ENCODE results near the gene ACSS1. TPM values are rescaled to one million over a fixed set of nuclear protein-coding genes. Genes with fewer than 3 reads are reported as not detected.
A peak's percentile ranks its signal among the peaks of the same experiment; 100 is the strongest.

ACSS1 gene
- total and polyA plus RNA-seq, 8 donors = 7.0 to 135 (median 35.8) TPM

DNA sequence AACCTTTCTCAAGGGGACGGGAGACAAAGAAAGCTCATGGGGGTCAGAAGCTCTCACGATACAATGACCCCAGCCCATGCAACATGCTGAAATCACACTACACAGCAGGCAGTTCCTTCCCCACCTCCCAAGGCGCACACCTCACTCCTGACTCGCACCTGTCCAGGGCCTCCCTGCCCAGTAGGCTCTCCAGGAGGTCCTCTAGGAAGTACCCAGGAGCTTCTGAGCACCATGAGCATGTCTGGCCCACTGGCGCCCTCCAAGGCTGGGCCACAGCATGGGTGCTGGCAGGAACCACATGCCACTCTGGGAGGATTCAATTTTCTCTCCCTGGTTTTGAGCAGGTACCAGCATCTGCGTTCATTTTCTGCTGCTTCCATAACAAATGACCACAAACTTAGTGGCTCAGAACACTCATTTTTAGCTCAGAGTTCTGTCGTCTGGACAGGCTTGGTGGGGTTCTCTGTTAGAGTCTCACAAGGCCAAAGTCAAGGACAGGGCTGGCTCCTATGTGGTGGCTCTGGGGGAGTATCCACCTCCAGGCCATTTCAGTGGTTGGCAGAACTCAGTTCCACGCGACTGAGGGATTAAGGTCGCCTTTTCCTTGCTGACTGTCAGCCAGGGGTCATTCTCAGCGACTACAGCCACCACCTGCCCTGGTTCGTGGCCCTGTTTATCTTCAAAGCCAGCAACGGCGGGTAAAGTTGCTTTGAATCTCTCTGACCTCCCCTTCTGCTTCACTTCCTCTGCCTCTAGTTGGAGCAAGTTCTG, 32.7 kb downstream of the ACSS1 start:
- TF ChIP-seq, protein P1, sequence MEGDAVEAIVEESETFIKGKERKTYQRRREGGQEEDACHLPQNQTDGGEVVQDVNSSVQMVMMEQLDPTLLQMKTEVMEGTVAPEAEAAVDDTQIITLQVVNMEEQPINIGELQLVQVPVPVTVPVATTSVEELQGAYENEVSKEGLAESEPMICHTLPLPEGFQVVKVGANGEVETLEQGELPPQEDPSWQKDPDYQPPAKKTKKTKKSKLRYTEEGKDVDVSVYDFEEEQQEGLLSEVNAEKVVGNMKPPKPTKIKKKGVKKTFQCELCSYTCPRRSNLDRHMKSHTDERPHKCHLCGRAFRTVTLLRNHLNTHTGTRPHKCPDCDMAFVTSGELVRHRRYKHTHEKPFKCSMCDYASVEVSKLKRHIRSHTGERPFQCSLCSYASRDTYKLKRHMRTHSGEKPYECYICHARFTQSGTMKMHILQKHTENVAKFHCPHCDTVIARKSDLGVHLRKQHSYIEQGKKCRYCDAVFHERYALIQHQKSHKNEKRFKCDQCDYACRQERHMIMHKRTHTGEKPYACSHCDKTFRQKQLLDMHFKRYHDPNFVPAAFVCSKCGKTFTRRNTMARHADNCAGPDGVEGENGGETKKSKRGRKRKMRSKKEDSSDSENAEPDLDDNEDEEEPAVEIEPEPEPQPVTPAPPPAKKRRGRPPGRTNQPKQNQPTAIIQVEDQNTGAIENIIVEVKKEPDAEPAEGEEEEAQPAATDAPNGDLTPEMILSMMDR (IDR thresholded peaks at IDR 0.05) = no peak
- no peak for TF ChIP-seq EP300 (IDR thresholded peaks at IDR 0.05)
- no peak for TF ChIP-seq POLR2A (IDR thresholded peaks at IDR 0.05)
- Histone ChIP-seq H3K4me3 (no peak overlapping the region), H3K27ac (no peak overlapping the region), H3K27me3 (no peaks in the 10 kb centered on the region), H3K4me1 (peaks cover 10 to 48% (median 47%) of the 10 kb centered on the region in 4 donors), H3K9me3 (no peaks in the 10 kb centered on the region), H3K36me3 (peaks cover 0 to 64% (median 49%) of the 10 kb centered on the region in 4 donors)
- 71 to 91% (median 74%) methylated on average over 6 to 14 of the region's 14 CpGs for WGBS, 5 donors
- intact Hi-C loops (cut with DNase I; ENCODE audit: low total_unique reads) = no loop called here
- peak in 1 of 2 donors; percentile 23 for DNase-seq

DNA sequence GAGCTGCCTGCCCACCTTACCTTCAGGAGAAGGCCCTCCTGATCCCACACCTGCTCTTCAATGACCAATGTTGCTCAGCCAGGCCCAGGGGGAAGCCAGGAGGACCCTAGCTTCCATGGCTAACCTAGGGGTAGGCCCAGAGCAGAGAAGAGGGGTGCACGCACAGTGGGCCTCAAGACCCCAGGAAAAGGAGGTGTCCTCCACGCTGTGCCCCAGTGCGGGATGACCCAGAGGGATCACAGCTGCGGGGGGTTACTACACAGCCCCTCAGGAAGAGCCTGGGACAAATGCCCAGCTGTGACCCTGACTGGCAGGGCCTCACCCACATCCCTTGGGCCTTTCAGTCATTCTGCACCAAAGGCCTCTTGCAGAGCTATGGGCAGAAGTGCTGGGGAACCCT, 33.8 kb downstream of the ACSS1 start:
- H3K36me3 ChIP-seq = peaks cover 0 to 53% (median 49%) of the 10 kb centered on the region in 4 donors
- peak in 1 of 2 donors; percentile 21 for DNase-seq
- no peaks in the 10 kb centered on the region for H3K9me3 ChIP-seq
- no peaks in the 10 kb centered on the region for H3K27me3 ChIP-seq
- WGBS, 5 donors = 94 to 100% (median 95%) methylated on average over 3 to 4 of the region's 4 CpGs
- intact Hi-C loops (cut with DNase I; ENCODE audit: low total_unique reads) = no loop called here
- peak overlapping the region in 3 of 5 donors; percentile 5 to 62 (median 59) for H3K27ac ChIP-seq
- no peak overlapping the region for H3K4me3 ChIP-seq
- peaks cover 16 to 58% (median 56%) of the 10 kb centered on the region in 4 donors for H3K4me1 ChIP-seq
- TF ChIP-seq EP300 (IDR thresholded peaks at IDR 0.05) = no peak
- no peak for TF ChIP-seq POLR2A (IDR thresholded peaks at IDR 0.05)
- no peak for TF ChIP-seq POLR2AphosphoS5 (IDR thresholded peaks at IDR 0.05)
- TF ChIP-seq, protein P1 (IDR thresholded peaks at IDR 0.05) = no peak

DNA sequence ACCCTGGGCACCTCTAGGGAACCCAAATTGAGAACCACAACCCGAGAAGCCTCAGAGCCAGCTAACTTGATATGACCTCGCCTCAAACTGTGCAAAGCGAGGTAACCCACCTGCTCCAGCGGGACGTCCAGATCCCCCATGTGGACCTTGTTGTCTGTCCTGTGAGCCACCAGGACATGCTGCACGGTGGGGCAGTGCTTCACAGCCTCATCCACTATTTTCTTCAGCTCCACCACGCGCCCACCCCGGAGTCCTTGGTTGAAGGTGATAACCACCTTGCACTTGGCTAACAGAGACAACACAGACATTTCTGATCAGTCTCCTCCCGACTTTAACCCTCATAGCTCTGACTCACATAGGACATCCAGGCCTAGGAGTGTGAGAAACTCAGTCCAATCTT, 34.6 kb downstream of the ACSS1 start:
- H3K36me3 ChIP-seq = peaks cover under 1 to 53% (median 50%) of the 10 kb centered on the region in 4 donors
- H3K27ac ChIP-seq = peak overlapping the region; percentile 25 to 62 (median 53)
- intact Hi-C loops (cut with DNase I; ENCODE audit: low total_unique reads) = no loop called here
- H3K4me1 ChIP-seq = peaks cover 18 to 65% (median 64%) of the 10 kb centered on the region in 4 donors
- 64 to 93% (median 75%) methylated on average over 8 to 10 of the region's 10 CpGs for WGBS, 5 donors
- DNase-seq = peak in 1 of 2 donors; percentile 24
- TF ChIP-seq POLR2A (IDR thresholded peaks at IDR 0.05) (no peak), EP300 (IDR thresholded peaks at IDR 0.05) (no peak), POLR2AphosphoS5 (IDR thresholded peaks at IDR 0.05) (no peak)
- TF ChIP-seq, protein P1 (IDR thresholded peaks at IDR 0.05) = no peak
- H3K9me3 ChIP-seq = no peaks in the 10 kb centered on the region
- no peaks in the 10 kb centered on the region for H3K27me3 ChIP-seq
- no peak overlapping the region for H3K4me3 ChIP-seq

DNA sequence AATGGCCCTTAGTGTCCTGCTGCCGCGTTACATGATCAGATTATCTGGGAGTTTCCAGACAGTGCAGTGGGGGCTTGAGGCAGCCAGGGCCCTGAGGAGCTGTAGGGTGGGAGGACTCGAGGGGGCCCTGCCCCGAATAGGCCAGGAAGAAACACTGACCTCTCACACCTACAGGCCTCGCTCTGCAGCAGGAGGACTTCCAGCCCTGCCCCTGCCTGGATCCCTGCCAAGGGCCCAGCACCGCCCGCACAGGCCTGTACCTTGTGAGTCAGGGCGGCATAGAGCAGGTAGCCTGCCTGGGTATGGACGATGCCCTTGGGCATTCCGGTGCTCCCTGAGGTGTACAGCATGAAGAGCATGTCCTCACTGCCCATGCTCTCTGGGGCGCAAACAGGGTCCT, 35.3 kb downstream of the ACSS1 start:
- peak; percentile 87 to 92 for DNase-seq
- peak overlapping the region; percentile 25 to 62 (median 53) for H3K27ac ChIP-seq
- WGBS, 5 donors = 34 to 69% (median 42%) methylated on average over 5 to 11 of the region's 11 CpGs
- H3K9me3 ChIP-seq = no peaks in the 10 kb centered on the region
- no peaks in the 10 kb centered on the region for H3K27me3 ChIP-seq
- TF ChIP-seq, protein P1 (IDR thresholded peaks at IDR 0.05) = no peak
- TF ChIP-seq POLR2AphosphoS5 (IDR thresholded peaks at IDR 0.05) = peak in 2 of 3 donors; percentile 56 to 73
- no peak for TF ChIP-seq POLR2A (IDR thresholded peaks at IDR 0.05)
- peaks cover 24 to 72% (median 71%) of the 10 kb centered on the region in 4 donors for H3K4me1 ChIP-seq
- no peak overlapping the region for H3K4me3 ChIP-seq
- intact Hi-C loops (cut with DNase I; ENCODE audit: low total_unique reads) = no loop called here
- H3K36me3 ChIP-seq = peaks cover 8 to 54% (median 48%) of the 10 kb centered on the region in 4 donors

Measured in stomach (tissue), 9 donors.